ENCODE data around the gene CMTM7. TPM values are rescaled to one million over a fixed set of nuclear protein-coding genes. Genes with fewer than 3 reads are reported as not detected.

Gene CMTM7
- total and polyA plus RNA-seq, 10 of the 15 experiments (the other 5 are each of a cell fraction or from before 2014, with no cell fraction given) = 3.7 to 36.4 (median 14.7) TPM

GRCh38 chr3:32411442-32411841 is 19.8 kb downstream of the CMTM7 start (continued):
- TF ChIP-seq NFYA (IDR thresholded peaks at IDR 0.05; ENCODE audit: borderline replicate concordance, low read depth, low read length) (no peak), PAX8 (IDR thresholded peaks at IDR 0.05) (no peak), YBX1 (IDR thresholded peaks at IDR 0.05) (no peak)

GRCh38 chr3:32412887-32413286 is 21.2 kb downstream of the CMTM7 start:
- POLR2A ChIA-PET = interaction anchor here (0.5 to 1.4 kb wide), 3 partner anchors 11 to 452 kb away, joined by 3 to 6 read pairs (median 3); no protein-coding TSS in a partner anchor
- RAD21 ChIA-PET (ENCODE audit: unreplicated experiment) = no interaction called here
- Histone ChIP-seq H3K4me1 (ENCODE audit: control insufficient read depth, insufficient read depth, low read length) (no peaks in the 10 kb centered on the region; the same call in none of the 2 replicates), H3K27me3 (replicated peaks in 1 of 2; ENCODE audit: control insufficient read depth in 2 of 2, insufficient read depth in 2 of 2, low read length in 1 of 2) (no peaks in the 10 kb centered on the region), H3K9me3 (replicated peaks; ENCODE audit: control insufficient read depth, insufficient read depth, low read length) (no peaks in the 10 kb centered on the region), H4K20me1 (ENCODE audit: control insufficient read depth, insufficient read depth) (no peaks in the 10 kb centered on the region), H3K36me3 (ENCODE audit: control insufficient read depth in 2 of 2, insufficient read depth in 2 of 2, low read length in 1 of 2) (no peaks in the 10 kb centered on the region), H3K4me2 (ENCODE audit: control insufficient read depth, insufficient read depth) (no peak overlapping the region), H3K4me3 (no peak overlapping the region), H3K27ac (ENCODE audit: control insufficient read depth, insufficient read depth) (no peak overlapping the region), H3K79me2 (ENCODE audit: control insufficient read depth, insufficient read depth, low read length) (no peaks in the 10 kb centered on the region), H2AFZ (ENCODE audit: control insufficient read depth, low read depth, low read length) (no peak overlapping the region), H3K9ac (ENCODE audit: control insufficient read depth, insufficient read depth, low read length) (no peak overlapping the region)
- SMC1A ChIA-PET (ENCODE audit: uncharacterized antibody, unreplicated experiment) = interaction anchor here (1.0 to 3.4 kb wide), 10 partner anchors 7 to 88 kb away, joined by 3 to 17 read pairs (median 12); no protein-coding TSS in a partner anchor
- DNase-seq (ENCODE audit: low read depth, low spot score) (no peak), ATAC-seq (no peak), FAIRE-seq (no peak)
- intact Hi-C loops (cut with micrococcal nuclease; ENCODE audit: unreplicated experiment) = no loop called here
- in situ Hi-C loops (cut with MboI) = no loop called here
- 97% methylated on average over 3 of the region's 3 CpGs for WGBS (ENCODE audit: insufficient coverage, insufficient replicate concordance, low lambda C conversion rate, missing lambda C conversion rate)
- CTCF ChIA-PET = interaction anchor here (1.0 to 2.8 kb wide), 3 partner anchors 16 to 55 kb away, joined by 3 to 12 read pairs (median 5); no protein-coding TSS in a partner anchor
- no TSS peak for BruUV-seq (replicated peaks)
- TF ChIP-seq ZBTB40 (IDR thresholded peaks at IDR 0.05; ENCODE audit: borderline replicate concordance) (peak; percentile 68; the same call in 1 of the 2 replicates), RUNX3 (IDR thresholded peaks at IDR 0.05; ENCODE audit: low read length) (peak; percentile 21; the same call in 1 of the 2 replicates), CHD1 (IDR thresholded peaks at IDR 0.05; ENCODE audit: low read depth, low read length) (no peak)
